Vagina (tissue), 2 donors: ENCODE results near the gene RAP1A.

Experiments
- POLR2A ChIP-seq, 2 donors: fragments of 450-650 bp; IDR thresholded peaks; one replicate each; pipeline ENCODE4 v1.6.1; 2017; ENCODE audit warnings: antibody characterized with exemption in 2 of 2, mild to moderate bottlenecking in 2 of 2, moderate library complexity in 2 of 2
- POLR2AphosphoS5 ChIP-seq, 2 donors: sonication (generic); formaldehyde crosslinking; IDR thresholded peaks; one replicate each; pipeline ENCODE4 v1.9.0; 2017; ENCODE audit warnings: antibody characterized with exemption in 2 of 2, mild to moderate bottlenecking in 2 of 2, low read depth in 1 of 2; ENCODE audit not compliant: insufficient read depth in 1 of 2
- TF ChIP-seq, protein P1 (sequence below), 3 experiments: fragments of 450-650 bp in 2 of 3; fragments of 200-600 bp in 1 of 3; sonication (generic) in 1 of 3; IDR thresholded peaks; one replicate each; pipeline ENCODE4 v1.5.1; 2017 to 2019; ENCODE audit warnings: antibody characterized with exemption in 3 of 3, mild to moderate bottlenecking in 2 of 3, moderate library complexity in 2 of 3

DNA sequence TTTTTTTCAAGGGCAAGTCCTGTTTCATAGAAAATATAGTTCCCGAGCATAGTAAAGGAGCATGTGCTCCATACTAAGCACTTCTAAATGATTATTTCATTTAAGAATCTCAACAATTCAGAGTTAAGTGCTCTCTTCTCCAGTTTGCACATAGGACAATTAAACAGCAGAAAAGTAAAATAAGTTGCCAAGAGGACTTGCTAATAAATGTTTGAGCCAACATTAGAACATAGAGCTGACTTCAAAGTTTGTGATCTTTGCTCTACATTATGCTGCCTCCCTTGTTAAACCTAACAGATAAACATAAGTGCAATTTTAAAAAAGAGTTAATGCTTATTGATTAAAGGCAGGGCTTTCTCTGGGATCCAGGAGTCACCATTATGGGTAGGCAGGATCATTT, 23.8 kb upstream of the RAP1A start:
- no peak for TF ChIP-seq POLR2AphosphoS5 (IDR thresholded peaks at IDR 0.05; ENCODE audit: insufficient read depth in 1 of 2, low read depth in 1 of 2)
- TF ChIP-seq POLR2A (IDR thresholded peaks at IDR 0.05), result no peak
- TF ChIP-seq, protein P1, sequence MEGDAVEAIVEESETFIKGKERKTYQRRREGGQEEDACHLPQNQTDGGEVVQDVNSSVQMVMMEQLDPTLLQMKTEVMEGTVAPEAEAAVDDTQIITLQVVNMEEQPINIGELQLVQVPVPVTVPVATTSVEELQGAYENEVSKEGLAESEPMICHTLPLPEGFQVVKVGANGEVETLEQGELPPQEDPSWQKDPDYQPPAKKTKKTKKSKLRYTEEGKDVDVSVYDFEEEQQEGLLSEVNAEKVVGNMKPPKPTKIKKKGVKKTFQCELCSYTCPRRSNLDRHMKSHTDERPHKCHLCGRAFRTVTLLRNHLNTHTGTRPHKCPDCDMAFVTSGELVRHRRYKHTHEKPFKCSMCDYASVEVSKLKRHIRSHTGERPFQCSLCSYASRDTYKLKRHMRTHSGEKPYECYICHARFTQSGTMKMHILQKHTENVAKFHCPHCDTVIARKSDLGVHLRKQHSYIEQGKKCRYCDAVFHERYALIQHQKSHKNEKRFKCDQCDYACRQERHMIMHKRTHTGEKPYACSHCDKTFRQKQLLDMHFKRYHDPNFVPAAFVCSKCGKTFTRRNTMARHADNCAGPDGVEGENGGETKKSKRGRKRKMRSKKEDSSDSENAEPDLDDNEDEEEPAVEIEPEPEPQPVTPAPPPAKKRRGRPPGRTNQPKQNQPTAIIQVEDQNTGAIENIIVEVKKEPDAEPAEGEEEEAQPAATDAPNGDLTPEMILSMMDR (IDR thresholded peaks at IDR 0.05), result no peak
